H1 (cell line): ENCODE results near the gene RABGGTA. TPM values are rescaled to one million over a fixed set of nuclear protein-coding genes. Genes with fewer than 3 reads are reported as not detected.

Experiments
- CTCF ChIA-PET: fragments of 300-600 bp; sonication (Branson Sonifier 250); formaldehyde crosslinking; loops from one replicate; lab custom pipeline; 2021; ENCODE audit not compliant: partially characterized antibody; lab: Charles Lee
- POLR2A ChIA-PET: fragments of 300-600 bp; sonication (Branson Sonifier 250); formaldehyde crosslinking; loops from one replicate; lab custom pipeline; 2021; ENCODE audit warnings: inconsistent platforms; ENCODE audit not compliant: partially characterized antibody; lab: Charles Lee
- DNase-seq, 2 experiments: peaks; one replicate each; pipeline versions ENCODE4 v3.0.0 to v3.0.0-alpha.2; 2010 to 2022; ENCODE audit warnings: low spot score in 2 of 2, low read depth in 1 of 2, mixed read lengths in 1 of 2
- FAIRE-seq: peaks from 2 replicates; lab custom pipeline; 2011; peaks lifted over from hg19 to GRCh38; lab: Jason Lieb, UNC
- H2AFZ ChIP-seq: 2 replicates; pipeline ENCODE4 v1.8.1; 2012; ENCODE audit warnings: low read length, inconsistent platforms
- H2AK5ac ChIP-seq: 2 replicates; pipeline ENCODE4 v1.6.1; 2013; ENCODE audit warnings: low read depth, low read length
- H2BK120ac ChIP-seq: replicated peaks from 2 replicates; pipeline ENCODE3; 2013; ENCODE audit warnings: low read depth, low read length, inconsistent platforms
- H2BK12ac ChIP-seq: 2 replicates; pipeline ENCODE4 v1.6.1; 2013; ENCODE audit warnings: low read depth, low read length
- H2BK15ac ChIP-seq: 2 replicates; pipeline ENCODE4 v1.6.1; 2013; ENCODE audit warnings: low read length
- H2BK20ac ChIP-seq: 2 replicates; pipeline ENCODE4 v1.6.1; 2013; ENCODE audit warnings: low read length
- H2BK5ac ChIP-seq: 2 replicates; pipeline ENCODE4 v1.6.1; 2013; ENCODE audit warnings: low read depth, low read length
- H3K14ac ChIP-seq: 2 replicates; pipeline ENCODE4 v1.6.1; 2013; ENCODE audit warnings: inconsistent platforms; ENCODE audit not compliant: insufficient read length
- H3K18ac ChIP-seq: 2 replicates; pipeline ENCODE4 v1.6.1; 2013; ENCODE audit warnings: low read length; ENCODE audit errors: extremely low read depth
- H3K23ac ChIP-seq: 2 replicates; pipeline ENCODE4 v1.6.1; 2013; ENCODE audit warnings: inconsistent platforms; ENCODE audit not compliant: insufficient read length
- H3K23me2 ChIP-seq: 2 replicates; pipeline ENCODE4 v1.6.1; 2013; ENCODE audit warnings: low read depth, low read length
- H3K27ac ChIP-seq: 2 replicates; pipeline ENCODE4 v1.6.1; 2011; ENCODE audit warnings: low read depth, low read length, inconsistent platforms
- H3K27me3 ChIP-seq, 4 experiments: replicated peaks in 1 of 4; 1 replicate in 1 of 4; 2 replicates in 3 of 4; pipeline versions ENCODE4 v1.6.1 to v1.8.1; 2011 to 2013; ENCODE audit warnings: low read length in 3 of 4, mild to moderate bottlenecking in 3 of 4, inconsistent platforms in 2 of 4, mixed read lengths in 2 of 4, moderate library complexity in 1 of 4; ENCODE audit not compliant: control insufficient read depth in 3 of 4, insufficient read depth in 3 of 4; ENCODE audit errors: extremely low read depth in 1 of 4
- H3K36me3 ChIP-seq, 4 experiments: 2 replicates each; pipeline versions ENCODE4 v1.6.1 to v1.8.1; 2011 to 2013; ENCODE audit warnings: mild to moderate bottlenecking in 4 of 4, low read length in 3 of 4, moderate library complexity in 2 of 4, control low read depth in 1 of 4, inconsistent platforms in 1 of 4; ENCODE audit not compliant: insufficient read depth in 4 of 4, control insufficient read depth in 2 of 4
- H3K4ac ChIP-seq: replicated peaks from 2 replicates; pipeline ENCODE3; 2013; ENCODE audit warnings: low read length, low read depth, mixed read lengths, inconsistent platforms; ENCODE audit not compliant: insufficient read length
- H3K4me1 ChIP-seq, 4 experiments: replicated peaks in 1 of 4; 1 replicate in 1 of 4; 2 replicates in 3 of 4; pipeline versions ENCODE4 v1.6.1 to v1.8.1; 2011 to 2013; ENCODE audit warnings: low read length in 3 of 4, inconsistent platforms in 2 of 4, mixed read lengths in 1 of 4; ENCODE audit not compliant: insufficient read depth in 4 of 4, control insufficient read depth in 3 of 4
- H3K4me2 ChIP-seq, 2 experiments: 2 replicates each; pipeline versions ENCODE4 v1.6.1 to v1.8.1; 2011 to 2013; ENCODE audit warnings: low read depth in 2 of 2, low read length in 2 of 2, control low read depth in 1 of 2, inconsistent platforms in 1 of 2, mild to moderate bottlenecking in 1 of 2; ENCODE audit not compliant: insufficient read depth in 1 of 2
- H3K4me3 ChIP-seq, 4 experiments: fragments of 200-600, 300-600 bp in 1 of 4; sonication (generic), shearing (Covaris generic), sonication (Bioruptor Twin) in 1 of 4; 2 replicates each; pipeline versions ENCODE4 v1.5.1 to v1.8.1; 2011 to 2016; ENCODE audit warnings: low read length in 4 of 4, low read depth in 3 of 4, control low read depth in 2 of 4, inconsistent platforms in 2 of 4, mild to moderate bottlenecking in 2 of 4, mixed read lengths in 1 of 4, moderate library complexity in 1 of 4; ENCODE audit not compliant: insufficient read depth in 2 of 4; ENCODE audit errors: extremely low read depth in 1 of 4
- H3K56ac ChIP-seq: replicated peaks from 2 replicates; pipeline ENCODE3; 2013; ENCODE audit warnings: low read depth, mild to moderate bottlenecking, mixed read lengths, low read length, inconsistent platforms; ENCODE audit not compliant: insufficient read length
- H3K79me1 ChIP-seq: 2 replicates; pipeline ENCODE4 v1.6.1; 2013; ENCODE audit warnings: low read depth, low read length, control low read depth
- H3K79me2 ChIP-seq, 2 experiments: 2 replicates each; pipeline versions ENCODE4 v1.6.1 to v1.8.1; 2012 to 2013; ENCODE audit warnings: low read length in 2 of 2, mild to moderate bottlenecking in 2 of 2, inconsistent platforms in 1 of 2; ENCODE audit not compliant: insufficient read depth in 2 of 2, control insufficient read depth in 1 of 2
- H3K9ac ChIP-seq, 4 experiments: replicated peaks in 1 of 4; 1 replicate in 1 of 4; 2 replicates in 3 of 4; pipeline versions ENCODE4 v1.6.1 to v1.8.1; 2011 to 2013; ENCODE audit warnings: low read depth in 3 of 4, low read length in 3 of 4, control low read depth in 2 of 4, mild to moderate bottlenecking in 2 of 4, moderate library complexity in 2 of 4, inconsistent platforms in 1 of 4; ENCODE audit errors: extremely low read depth in 1 of 4
- H3K9me3 ChIP-seq, 2 experiments: 2 replicates each; pipeline versions ENCODE4 v1.6.1 to v1.8.1; 2012 to 2013; ENCODE audit warnings: mild to moderate bottlenecking in 2 of 2, moderate library complexity in 2 of 2, control low read depth in 1 of 2, inconsistent platforms in 1 of 2, low read depth in 1 of 2, low read length in 1 of 2, mixed read lengths in 1 of 2; ENCODE audit not compliant: insufficient read depth in 2 of 2
- H4K20me1 ChIP-seq, 2 experiments: replicated peaks in 1 of 2; 2 replicates each; pipeline versions ENCODE3 to v1.8.1; 2011 to 2013; ENCODE audit warnings: inconsistent platforms in 2 of 2, low read length in 2 of 2, mild to moderate bottlenecking in 1 of 2; ENCODE audit not compliant: insufficient read depth in 2 of 2, control insufficient read depth in 1 of 2
- H4K5ac ChIP-seq: 2 replicates; pipeline ENCODE4 v1.6.1; 2013; ENCODE audit warnings: low read length, low read depth, mixed read lengths, inconsistent platforms; ENCODE audit not compliant: insufficient read length
- H4K8ac ChIP-seq: 2 replicates; pipeline ENCODE4 v1.8.0; 2013; ENCODE audit warnings: mild to moderate bottlenecking, moderate library complexity, low read length, inconsistent platforms; ENCODE audit not compliant: insufficient read depth; ENCODE audit errors: extremely low read depth
- H4K91ac ChIP-seq: replicated peaks from 2 replicates; pipeline ENCODE3; 2013; ENCODE audit warnings: low read length, mixed read lengths, inconsistent platforms; ENCODE audit not compliant: insufficient read length
- ATF2 ChIP-seq: IDR thresholded peaks from 2 replicates; pipeline ENCODE4 v1.6.1; 2012; ENCODE audit warnings: low read length, inconsistent platforms
- CHD2 ChIP-seq: IDR thresholded peaks from 2 replicates; pipeline ENCODE4 v1.6.1; 2012; ENCODE audit warnings: low read length, improper control_type of control experiment
- FOSL1 ChIP-seq: IDR thresholded peaks from 2 replicates; pipeline ENCODE4 v1.6.1; 2011; ENCODE audit warnings: mild to moderate bottlenecking, low read depth, low read length, moderate library complexity; ENCODE audit not compliant: insufficient read depth
- HDAC2 ChIP-seq, 2 experiments: fragments of 300-600 bp in 1 of 2; sonication (generic) in 1 of 2; IDR thresholded peaks; 2 replicates each; pipeline ENCODE4 v1.6.1; 2011 to 2012; ENCODE audit warnings: low read depth in 2 of 2, low read length in 2 of 2, mild to moderate bottlenecking in 2 of 2, moderate library complexity in 2 of 2, borderline replicate concordance in 1 of 2, inconsistent platforms in 1 of 2
- JUND ChIP-seq: IDR thresholded peaks from 2 replicates; pipeline ENCODE4 v1.6.1; 2011; ENCODE audit warnings: mild to moderate bottlenecking, improper control_type of control experiment, low read length
- KDM1A ChIP-seq: fragments of 200-600, 300-600 bp; sonication (generic); IDR thresholded peaks from 2 replicates; pipeline ENCODE4 v1.7.1; 2016; ENCODE audit warnings: mild to moderate bottlenecking, low read length, borderline replicate concordance
- SP4 ChIP-seq: IDR thresholded peaks from 2 replicates; pipeline ENCODE4 v1.6.1; 2012; ENCODE audit warnings: low read length, inconsistent platforms
- SRF ChIP-seq: IDR thresholded peaks from 2 replicates; pipeline ENCODE4 v1.6.1; 2011; ENCODE audit warnings: mild to moderate bottlenecking, low read depth, low read length, moderate library complexity
- WGBS, 2 experiments: shearing (Covaris generic) in 1 of 2; methylation state at CpG; one replicate each; pipeline versions ENCODE4 v1.1.6 to v1.1.7; 2013 to 2015; ENCODE audit warnings: low lambda C conversion rate in 2 of 2, mixed read lengths in 2 of 2, inconsistent platforms in 1 of 2, low coverage in 1 of 2, missing lambda C conversion rate in 1 of 2; ENCODE audit not compliant: insufficient replicate concordance in 2 of 2, insufficient coverage in 1 of 2, insufficient read length in 1 of 2; ENCODE audit errors: extremely low coverage in 1 of 2, missing lambda C conversion rate in 1 of 2; 5-methylcytosine and 5-hydroxymethylcytosine counted together
- polyA plus RNA-seq, 7 experiments: library from polyadenylated mRNA; depleted of rRNA in 3 of 7; stranded (reverse) in 5 of 7; unstranded in 2 of 7; fragments of >200 nt in 5 of 7; fragments of 200-250 nt in 2 of 7; gene quantifications; 1 replicate in 5 of 7; 2 replicates in 1 of 7; 4 replicates in 1 of 7; pipeline versions ENCODE4 v1.2.1 to v1.2.3, GENCODE V29; 2011 to 2013; ENCODE audit warnings: missing spikeins in 2 of 7, mixed read lengths in 2 of 7
- total RNA-seq: library from RNA; stranded (reverse); fragmentation: NEBNext Ultra II Directional; extraction: Animal tissue kit (Norgen Biotek cat#: 25700); gene quantifications from 2 replicates; pipeline ENCODE4 v1.2.1, GENCODE V29; 2021

Gene RABGGTA
- total and polyA plus RNA-seq, 2 of the 8 experiments (the other 6 are each of a cell fraction or from before 2014, with no cell fraction given), result 16.0 to 49.8 TPM

GRCh38 chr14:24266344-24267244 is 4.8 kb downstream of the RABGGTA start:
- peaks cover 0 to 2% (median 0%) of the 10 kb centered on the region in 4 experiments; a peak in 1 of 7 replicates for H3K4me1 ChIP-seq
- no peak overlapping the region for H3K56ac ChIP-seq
- no peak overlapping the region for H2AK5ac ChIP-seq
- POLR2A ChIA-PET, result interaction anchor here (1.1 to 2.6 kb wide), 6 partner anchors 14 to 81 kb away, joined by 3 to 10 read pairs (median 4); partner anchors contain the start of genes CIDEB, DHRS1, NOP9 and TINF2
- no peak overlapping the region for H4K8ac ChIP-seq
- H3K9me3 ChIP-seq, result no peaks in the 10 kb centered on the region
- no peak overlapping the region for H3K18ac ChIP-seq
- FAIRE-seq, result no peak
- H3K4me3 ChIP-seq, result no peak overlapping the region
- peaks cover 0 to 2% of the 10 kb centered on the region in 2 experiments for H4K20me1 ChIP-seq
- WGBS, 2 experiments, result 90% methylated on average over 17 of the region's 18 CpGs; no CpG with 5 or more reads in 1 of the 2 experiments
- H3K79me1 ChIP-seq, result no peaks in the 10 kb centered on the region
- H3K14ac ChIP-seq, result no peak overlapping the region
- H3K36me3 ChIP-seq, result no peaks in the 10 kb centered on the region; a peak in 3 of 8 replicates
- no peak overlapping the region for H3K27ac ChIP-seq
- H3K27me3 ChIP-seq, result no peaks in the 10 kb centered on the region
- H2BK20ac ChIP-seq, result no peak overlapping the region
- H2BK5ac ChIP-seq, result no peak overlapping the region
- no peak overlapping the region for H2BK15ac ChIP-seq
- no peaks in the 10 kb centered on the region for H3K79me2 ChIP-seq
- no peak overlapping the region for H2BK120ac ChIP-seq
- H3K4me2 ChIP-seq, result no peak overlapping the region
- H3K9ac ChIP-seq, result no peak overlapping the region
- CTCF ChIA-PET, result interaction anchor here (0.5 to 8.6 kb wide), 7 partner anchors 9 to 113 kb away, joined by 3 to 94 read pairs (median 11); partner anchors contain the start of genes CIDEB, DHRS1, NOP9 and TINF2
- no peak overlapping the region for H4K5ac ChIP-seq
- no peak overlapping the region for H2BK12ac ChIP-seq
- no peak overlapping the region for H2AFZ ChIP-seq
- H4K91ac ChIP-seq, result no peak overlapping the region
- no peak for DNase-seq
- peaks cover 2% of the 10 kb centered on the region for H3K23me2 ChIP-seq
- H3K23ac ChIP-seq, result no peak overlapping the region
- H3K4ac ChIP-seq, result no peak overlapping the region
- TF ChIP-seq JUND, result no peak
- TF ChIP-seq SP4, result no peak
- no peak for TF ChIP-seq HDAC2 (IDR thresholded peaks at IDR 0.05; ENCODE audit: borderline replicate concordance in 1 of 2, low read depth in 2 of 2, low read length in 2 of 2)
- TF ChIP-seq SRF, result no peak
- TF ChIP-seq CHD2, result no peak
- no peak for TF ChIP-seq FOSL1
- no peak for TF ChIP-seq ATF2
- TF ChIP-seq KDM1A, result no peak
